ENCODE results near the gene MCAM.

The MCAM gene

DNA sequence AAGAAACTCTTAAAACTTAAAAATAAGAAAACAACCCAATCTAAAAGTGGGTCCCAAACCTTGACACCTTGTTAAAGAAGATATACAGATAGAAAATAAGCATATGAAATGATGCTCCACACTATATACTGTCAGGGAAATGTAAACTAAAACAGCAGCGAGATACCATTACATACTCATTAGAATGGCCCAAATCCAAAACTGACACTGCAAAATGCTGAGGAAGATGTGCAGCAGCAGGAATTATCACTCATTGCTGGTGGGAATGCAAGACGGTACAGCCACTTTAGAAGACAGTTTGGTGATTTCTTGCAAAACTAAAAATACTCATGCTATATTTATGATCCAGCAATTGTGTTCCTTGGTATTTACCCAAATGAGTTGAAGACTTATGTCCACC lies 12.4 kb upstream of the MCAM start:
- no peak for DNase-seq (ENCODE audit: low spot score)

DNA sequence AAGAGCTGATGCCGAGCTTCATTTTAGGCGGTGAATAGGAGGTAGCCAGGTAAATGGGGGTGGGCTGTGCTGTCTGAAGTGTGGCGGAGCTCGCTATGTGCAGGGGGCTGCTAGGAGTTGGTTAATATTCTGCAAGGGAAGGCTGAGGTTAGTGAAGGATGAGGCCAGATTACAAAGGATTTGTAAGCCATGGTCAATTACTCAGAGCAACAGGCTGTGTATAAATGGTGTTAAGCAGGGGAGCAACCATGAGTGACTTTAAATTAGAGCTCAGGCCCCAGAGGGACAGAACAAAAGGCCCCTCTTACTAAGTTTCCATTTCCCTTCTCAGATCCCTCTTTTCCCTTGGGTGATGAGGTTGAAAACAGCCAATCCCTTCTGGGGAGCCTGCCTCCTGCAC lies 7.3 kb upstream of the MCAM start:
- no peak for DNase-seq (ENCODE audit: low spot score)

DNA sequence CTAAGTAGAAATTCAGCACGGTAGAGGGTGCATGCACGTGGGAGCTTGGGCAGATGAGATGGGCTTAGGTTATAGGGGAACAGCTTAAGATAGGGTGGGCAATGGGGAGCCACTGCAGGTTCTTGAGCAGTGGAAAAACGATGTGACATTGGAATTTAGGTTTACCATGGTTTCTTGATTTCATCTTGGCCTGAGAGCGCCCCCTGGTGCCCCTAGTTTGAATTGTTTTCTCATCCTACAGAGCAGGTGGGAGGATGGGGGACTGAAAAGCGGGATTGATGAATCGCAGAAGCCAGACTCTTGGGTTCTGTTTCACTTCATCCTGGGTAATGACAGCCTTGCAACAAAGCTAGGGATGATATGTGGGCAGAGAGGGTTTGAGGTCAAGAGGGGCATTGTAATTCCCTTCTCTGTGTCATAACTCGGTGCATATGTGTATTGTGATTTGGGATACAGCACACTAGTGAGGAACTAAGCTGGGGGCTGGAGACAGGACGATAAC lies 6.7 kb upstream of the MCAM start:
- DNase-seq (ENCODE audit: low spot score) = peak; percentile 79

DNA sequence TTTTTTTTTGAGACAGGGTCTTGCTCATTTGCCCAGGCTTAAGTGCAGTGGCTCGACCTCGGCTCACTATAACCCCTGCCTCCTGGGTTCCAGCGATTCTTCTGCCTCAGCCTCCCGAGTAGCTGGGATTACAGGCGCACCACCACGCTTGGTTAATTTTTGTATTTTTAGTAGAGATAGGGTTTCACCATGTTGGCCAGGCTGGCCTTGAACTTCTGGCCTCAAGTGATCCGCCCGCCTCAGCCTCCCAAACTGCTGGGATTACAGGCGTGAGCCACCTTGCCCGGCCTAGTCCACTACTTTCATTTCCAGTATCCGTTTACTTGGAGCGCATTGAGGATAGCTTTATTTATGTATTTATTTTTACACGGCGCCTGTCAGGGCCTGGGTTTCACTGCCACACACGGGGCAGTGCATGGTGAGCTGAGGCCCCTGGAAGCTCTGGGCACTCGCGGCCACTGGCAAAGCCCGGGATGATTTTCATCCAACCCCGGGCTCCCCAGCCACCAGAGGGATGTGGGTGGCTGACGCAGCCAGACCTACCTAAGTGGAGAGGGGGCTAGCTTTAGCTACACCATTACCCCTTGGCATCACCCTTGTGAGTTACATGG lies 6.1 kb upstream of the MCAM start:
- DNase-seq (ENCODE audit: low spot score) = no peak

DNA sequence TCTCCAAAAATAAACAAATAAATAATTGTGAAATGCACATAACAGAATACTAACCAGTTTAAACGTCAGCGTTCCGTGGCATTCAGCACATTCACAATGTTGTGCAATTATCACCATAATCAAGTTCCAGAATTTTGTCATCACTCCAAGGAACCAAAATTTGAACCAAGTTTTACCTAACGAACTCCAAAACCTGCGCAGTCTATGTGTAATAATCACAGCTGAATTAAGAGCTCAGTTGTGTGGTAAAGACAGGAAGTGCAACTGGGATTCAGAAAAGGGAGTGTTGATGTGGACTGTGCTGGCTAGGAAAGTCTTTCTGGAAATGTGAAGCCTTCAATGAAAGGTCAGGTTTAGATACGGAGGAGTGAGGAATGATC lies 5.4 kb upstream of the MCAM start:
- DNase-seq (ENCODE audit: low spot score) = peak; percentile 53

DNA sequence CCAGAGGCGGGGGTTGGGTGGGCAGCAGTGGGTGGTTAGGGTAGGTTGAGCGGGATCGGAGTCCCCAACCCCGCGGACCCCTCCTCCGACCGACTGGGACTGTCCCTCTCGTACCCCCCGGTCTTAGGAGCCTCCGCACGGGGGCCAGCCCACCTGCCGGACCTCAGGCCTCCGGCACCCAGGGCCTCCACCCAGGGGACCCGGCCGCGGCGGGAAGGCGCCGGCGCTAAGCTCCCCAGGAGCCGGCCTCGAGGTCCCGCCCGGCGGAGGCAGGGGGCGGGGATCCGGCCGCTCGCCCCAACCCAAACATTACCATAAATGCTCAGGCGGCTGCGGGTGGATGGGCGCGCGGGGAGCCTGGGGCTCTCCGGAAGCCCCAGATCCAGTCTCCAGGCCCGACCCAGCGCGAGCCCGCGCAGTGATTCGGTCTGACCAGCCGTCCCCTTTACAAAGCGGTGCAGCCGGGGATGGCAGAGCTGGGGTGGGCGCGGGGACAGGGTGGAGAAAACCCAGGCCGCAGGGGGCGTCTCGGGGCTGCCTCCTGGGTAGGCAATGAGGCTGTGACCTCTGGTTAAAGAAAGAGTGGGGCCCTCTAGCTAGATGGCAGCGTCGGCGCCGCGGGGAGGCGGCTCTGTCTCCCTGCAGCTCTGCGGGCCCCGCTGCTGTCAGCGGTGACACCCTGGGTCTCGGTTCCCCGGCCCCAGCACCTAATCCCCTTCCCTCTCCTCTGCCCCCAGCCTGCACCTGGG lies 4.0 kb upstream of the MCAM start:
- peak; percentile 70 for DNase-seq (ENCODE audit: low spot score)

DNA sequence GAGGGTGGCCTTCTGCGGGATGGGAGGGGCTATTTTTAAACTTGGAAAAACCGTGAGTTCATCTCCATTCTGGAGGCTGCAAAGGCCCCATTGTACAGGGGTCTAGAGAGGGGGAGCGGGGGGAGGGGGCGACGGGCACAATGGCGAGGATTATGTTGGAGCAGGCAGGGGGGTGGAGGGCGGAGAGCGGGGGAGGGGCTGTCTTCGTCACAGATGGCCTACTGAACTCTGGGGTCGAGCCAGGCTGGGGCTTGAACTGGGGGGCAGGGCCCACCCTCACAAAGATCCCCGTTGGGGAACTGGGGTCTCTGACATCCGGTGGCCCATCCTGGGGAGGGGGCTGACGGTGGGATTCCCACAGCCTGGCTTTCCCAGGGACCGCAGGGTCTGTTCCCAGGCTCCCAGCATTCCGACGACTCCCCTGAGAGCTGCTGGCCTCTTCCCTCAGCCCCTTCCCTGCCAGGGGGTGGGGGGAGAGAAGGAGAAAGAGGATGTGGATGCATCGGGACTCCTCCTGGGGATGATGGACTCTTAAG lies 3.4 kb upstream of the MCAM start:
- peak; percentile 60 for DNase-seq (ENCODE audit: low spot score)

DNA sequence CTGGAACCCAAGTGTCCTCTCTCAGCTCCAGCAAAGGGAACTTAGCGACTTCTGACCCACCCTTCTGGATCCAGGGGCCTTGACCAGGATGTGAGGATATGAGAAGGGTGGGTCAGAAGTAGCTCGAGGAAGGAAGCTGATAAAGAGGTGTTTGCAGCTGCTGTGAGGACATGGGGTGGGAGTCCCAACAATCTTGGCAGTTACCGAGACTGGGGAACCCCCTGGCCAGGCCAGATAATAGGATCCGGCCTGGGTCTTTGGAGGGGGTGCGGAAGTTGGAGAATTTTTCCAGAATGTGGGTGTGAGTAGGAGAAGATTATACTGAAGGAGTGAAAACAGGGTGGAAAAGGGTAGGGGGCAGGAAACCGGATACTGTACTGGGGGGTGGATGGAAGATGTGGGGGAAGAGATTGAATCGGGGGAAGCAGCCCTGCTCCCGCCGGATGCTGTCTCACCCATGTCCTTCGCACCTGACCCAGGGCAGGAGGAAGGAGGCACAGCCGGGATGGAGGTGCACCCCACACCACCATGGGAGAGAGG lies 2.8 kb upstream of the MCAM start:
- DNase-seq (ENCODE audit: low spot score) = no peak

DNA sequence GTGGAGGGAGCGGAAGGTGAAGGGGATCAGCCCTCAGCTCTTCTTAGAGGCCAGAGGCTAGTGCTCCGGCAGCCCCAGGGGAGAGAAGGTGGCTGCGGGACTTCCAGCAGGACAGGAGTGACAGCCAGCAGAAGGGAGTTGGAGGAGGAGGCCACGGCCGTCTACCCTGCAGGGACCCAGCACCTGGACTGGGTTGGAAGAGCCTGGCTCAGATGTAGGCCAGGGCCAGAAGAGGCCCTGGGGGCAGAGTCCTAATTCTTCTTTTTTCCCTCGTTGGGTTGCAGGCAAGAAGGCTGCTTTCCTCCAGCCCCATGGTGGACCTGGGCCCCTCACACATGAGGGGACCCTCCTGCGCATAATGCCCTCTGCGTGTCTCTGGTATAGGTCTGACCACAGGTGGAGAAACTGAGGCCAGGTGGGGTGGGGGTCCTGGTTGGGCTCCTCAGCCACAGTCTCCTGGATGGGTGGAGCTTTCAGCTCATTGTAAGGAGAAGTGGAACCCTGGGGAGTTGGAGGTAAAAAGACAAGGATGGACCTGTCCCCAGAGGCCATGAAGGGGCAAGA lies 2.3 kb upstream of the MCAM start:
- no peak for DNase-seq (ENCODE audit: low spot score)

DNA sequence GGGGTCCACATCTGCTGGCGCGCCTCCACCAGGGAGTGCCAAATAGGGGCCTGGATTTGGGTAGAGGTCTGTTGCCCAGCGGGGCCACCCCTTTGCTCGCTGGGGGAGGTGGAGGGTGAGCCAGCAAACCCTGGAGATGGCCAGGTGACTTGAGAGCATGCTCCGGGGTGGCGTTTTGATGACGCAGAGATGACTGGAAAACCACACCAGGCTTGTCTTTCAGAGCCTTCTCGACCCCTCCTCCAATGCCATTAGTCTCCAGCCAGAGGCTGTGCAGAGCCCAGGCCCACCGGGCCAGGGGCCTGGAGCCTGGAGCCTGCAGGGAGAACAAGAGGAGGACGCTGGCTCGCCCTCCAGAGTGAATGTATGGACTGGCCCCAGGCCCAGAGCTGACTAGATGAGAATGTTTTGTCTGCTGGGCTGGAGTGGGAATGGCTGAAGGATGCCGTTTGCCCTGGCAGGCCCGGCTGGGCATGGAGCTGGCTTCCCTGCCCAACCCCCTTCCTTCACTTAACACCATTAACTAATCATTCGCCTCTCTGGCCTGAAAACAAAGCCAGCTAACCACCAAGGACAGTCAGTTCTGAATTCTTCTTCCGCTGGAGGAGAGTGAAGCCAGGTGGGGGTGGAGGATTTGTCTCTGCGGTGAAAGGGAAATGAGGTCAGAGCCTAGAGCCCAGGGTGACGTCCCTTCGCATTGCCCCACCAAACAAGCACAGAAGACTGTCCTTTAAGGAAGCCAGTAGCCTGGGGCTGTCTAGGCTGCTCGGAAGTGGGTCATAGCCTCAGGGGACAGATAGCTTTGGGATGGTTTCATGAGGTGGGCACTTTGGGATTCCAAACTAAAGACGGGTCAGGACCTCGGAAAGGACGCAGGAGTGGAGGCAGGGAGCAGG lies 1.6 kb upstream of the MCAM start:
- DNase-seq (ENCODE audit: low spot score) = peak; percentile 84

DNA sequence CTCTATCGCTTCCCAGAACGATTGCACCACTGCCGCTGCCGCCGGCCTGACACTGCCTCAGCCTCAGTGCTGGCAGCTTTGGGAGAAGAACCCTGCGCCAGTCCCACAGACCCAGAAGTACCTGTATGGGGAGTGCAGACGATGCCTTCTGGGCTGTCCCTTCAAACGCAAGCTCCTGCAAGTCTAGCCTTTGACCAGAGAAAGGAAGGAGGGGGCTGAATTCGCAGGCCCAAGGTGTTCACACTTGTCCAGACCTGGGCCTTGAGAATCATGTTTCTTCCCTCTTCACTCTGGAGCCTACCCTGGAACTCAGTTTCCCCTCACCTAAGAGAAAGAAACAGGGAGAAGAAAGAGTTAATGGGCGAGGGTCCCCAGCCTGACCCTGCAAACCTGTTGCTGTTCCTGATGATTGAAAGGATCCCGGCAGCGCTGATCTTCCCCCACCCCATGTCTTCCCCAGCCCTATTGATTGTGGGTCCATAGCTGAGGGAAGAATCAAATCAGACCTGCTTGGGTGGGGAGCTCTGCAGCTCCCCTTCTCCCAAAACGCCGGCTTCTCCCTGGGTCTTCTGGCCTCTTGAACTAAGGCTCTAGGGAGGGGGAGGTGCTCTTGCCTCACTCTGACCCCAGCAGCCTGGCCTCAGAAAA lies 786 bp upstream of the MCAM start:
- DNase-seq (ENCODE audit: low spot score) = no peak

DNA sequence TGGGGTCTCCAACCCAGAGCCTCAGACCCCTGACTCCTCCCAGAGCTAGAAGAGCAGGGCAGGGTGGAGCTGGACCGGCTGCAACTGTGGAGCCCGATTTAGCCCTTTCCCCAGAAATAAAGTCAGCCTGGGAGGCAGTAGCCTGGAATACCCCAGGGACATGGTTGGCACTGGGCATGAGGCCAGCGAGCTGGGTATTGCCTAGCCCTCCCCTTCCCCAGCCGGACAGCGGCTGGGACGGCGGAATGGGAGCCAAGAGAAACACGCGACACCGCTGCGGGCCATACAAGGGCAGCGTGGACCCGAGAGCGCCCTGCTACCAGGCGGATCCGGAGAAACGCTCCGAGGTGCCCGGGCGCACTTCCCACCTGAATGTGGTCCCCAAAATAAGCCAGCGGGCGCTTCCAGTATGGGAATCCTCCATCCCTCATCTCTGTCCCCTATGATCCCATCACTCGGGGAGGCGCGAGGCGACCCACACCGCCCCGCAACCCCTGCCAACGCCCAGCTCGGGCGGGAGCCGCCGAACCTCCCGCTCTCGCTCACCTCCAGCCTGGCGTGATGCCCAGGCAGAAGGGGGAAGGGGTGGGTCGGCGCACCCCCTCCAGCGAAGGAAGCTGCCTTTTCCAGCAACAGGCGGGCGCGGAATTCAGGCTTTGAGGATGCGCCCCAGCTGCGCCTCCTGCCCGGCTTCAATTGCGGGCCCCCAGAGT lies 758 bp downstream of the MCAM start:
- DNase-seq (ENCODE audit: low spot score) = peak; percentile 56

DNA sequence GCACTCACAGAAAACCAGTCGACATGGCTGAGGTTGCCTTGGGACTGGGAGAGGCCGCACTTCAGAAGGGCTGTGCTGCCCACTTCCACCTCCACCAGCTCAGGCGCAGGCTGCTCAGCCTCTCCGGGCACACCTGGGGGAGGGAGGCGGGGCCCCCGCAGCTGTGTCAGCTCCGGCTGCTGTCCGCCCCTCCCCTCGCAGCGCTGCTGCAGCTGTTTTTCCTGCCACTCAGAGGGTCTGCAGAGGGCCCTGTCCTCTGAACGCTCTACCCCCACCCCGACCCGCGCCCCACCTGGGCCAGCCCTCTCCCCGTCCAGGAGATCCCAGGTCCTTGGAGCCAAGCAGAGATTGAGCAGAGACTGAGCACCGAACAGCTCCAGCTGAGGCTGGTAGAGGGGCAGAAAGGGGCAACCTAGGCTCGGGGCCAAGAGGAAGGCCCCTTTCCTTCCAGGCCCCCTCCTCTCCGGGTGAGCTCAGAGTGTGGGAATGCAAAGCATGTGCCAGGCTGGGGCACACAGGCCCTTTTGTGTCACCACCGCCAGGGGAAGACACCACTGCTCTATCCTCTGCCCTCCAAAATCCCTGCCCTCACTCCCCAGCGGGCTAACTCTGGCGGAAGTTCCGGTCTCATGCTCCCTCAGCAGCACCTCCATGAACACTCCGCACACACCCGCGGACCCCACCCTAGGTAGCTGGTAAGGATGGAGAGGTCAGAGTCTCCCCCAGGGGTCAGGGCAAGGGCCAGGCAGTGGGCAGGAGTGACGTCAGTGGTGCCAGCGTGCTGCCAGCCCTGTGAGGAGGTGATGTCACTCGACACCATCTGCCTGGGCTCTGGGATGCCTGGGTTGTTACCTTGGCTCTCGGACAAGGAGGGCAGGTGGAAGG lies 1.6 kb downstream of the MCAM start:
- peak; percentile 67 for DNase-seq (ENCODE audit: low spot score)

DNA sequence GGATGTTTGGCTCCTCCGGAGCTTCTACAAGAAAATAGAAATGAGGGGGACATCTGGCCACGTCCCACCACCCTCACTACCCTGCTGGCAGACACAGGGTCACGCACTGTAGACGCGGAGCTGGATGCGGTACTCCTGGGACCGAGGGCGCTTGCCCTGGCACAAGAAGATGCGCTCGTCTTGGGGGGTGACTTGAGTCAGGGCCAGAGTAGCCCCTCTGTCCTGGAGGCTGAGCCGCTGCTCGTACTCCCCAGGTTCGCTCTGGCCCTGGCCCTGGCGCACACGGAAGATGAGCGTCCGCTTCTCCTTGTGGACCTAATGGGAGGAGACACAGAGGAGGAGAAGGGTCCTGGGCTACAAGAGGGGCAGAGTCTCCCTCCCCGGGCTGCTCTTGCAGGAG lies 2.2 kb downstream of the MCAM start:
- DNase-seq (ENCODE audit: low spot score) = no peak

DNA sequence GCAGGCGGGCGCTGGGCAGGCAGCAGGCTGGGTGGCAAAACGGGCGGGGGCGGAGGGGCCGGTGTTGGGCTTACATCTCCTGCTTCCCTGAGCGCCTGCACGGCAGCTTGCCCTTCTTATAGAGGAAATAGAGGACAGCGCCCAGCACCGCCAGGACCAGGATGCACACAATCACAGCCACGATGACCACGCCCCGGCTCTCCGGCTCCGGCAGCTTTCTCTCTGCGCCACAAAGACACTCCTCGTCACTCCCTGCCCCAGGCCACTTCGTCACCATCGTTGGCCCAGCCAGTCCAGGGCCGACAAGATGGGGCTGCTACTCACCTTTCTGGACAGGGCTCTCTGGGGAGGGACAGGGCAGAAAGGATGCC lies 6.3 kb downstream of the MCAM start:
- DNase-seq (ENCODE audit: low spot score) = no peak

DNA sequence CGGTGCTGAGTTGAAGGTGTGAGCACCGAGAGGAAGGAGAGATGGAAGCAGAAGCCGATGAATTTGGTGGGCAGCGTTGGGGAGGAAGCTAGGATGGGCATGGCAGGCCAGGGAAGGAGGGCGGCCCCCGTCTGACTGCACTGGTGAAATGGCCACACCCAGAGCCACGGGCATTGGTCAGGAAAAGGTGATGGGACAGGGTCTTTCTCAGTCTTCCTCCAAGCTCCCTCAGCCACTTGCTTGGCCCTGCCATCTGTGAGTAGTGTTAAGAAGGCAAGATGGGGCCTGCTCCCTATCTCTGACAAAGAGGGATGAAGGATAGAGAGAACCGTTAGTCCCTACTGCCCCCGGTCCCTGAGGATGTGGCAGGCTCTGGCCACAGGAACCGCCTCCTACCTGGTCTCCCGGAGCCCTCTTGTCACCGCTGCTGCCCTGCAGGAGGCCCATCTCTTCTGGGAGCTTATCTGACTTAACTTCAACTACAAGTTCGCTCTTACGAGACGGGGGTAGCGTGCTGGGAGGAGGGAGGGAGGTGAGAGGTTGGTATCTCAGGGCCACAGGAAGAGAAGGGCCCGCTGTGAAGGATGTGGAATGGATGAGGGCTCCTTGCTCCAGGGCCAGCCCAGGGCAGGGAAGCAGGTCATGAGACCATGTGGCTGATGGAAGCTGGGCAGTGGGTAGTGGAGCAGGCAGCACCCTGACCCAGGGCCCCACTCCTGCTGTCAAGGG lies 6.8 kb downstream of the MCAM start:
- DNase-seq (ENCODE audit: low spot score) = no peak

DNA sequence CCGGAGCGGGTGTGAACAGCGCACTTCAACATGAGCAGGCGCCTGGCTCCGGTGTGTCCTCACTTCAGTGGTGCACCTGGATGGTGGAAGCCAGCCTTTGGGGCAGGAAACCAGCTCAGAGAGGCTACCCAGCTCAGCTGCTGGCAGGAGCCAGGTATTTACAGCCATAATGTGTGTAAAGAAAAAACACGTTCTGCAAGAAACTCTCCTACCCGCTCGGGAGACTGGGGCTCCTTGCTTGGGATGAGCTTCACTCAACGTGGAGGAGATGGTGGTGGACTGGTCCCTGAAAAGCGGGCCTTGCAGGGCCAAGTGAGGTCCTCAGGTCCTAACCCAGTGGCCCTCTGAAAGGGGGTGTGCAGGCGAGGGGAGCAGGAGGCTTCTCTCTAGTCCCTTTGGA lies 7.5 kb downstream of the MCAM start:
- DNase-seq (ENCODE audit: low spot score) = no peak

DNA sequence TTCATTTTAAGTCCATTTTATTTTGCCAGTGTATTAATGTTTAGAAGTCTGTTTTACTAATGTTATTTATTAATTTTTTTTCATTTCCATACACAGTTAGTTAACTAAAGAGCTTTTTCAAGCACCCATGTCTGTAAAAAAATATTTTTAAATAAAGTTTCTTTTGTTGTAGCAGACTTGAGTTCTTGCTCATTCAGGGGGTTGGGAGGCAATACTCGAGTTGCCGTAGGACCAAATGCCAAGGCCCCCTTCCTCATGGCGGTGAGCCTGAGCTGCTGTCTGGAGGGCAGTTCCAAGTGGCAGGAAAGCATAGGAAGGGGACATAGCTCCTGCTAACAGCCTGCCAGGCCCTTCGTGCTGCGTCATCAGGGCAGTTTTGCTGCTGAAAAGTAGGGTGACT lies 9.0 kb downstream of the MCAM start:
- no peak for DNase-seq (ENCODE audit: low spot score)

DNA sequence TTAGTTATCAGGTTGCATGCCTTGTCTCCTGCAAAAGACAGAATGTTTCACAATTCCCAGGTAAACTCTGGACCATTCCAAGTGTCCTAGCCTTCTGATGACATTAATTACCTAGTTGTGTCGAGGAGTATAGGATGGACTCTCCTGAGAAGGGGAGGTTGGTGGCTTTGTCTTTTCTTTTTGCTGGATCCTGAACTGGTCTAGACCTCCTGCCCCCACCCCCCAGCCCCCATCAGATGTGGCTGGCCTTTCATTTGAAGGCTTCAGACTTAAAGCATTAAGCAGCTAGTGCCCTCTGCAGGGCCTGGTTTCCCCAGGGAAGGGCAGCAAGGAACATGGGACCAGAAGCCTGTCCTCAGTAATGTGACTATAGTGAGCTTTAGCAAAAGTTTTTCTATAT lies 9.7 kb downstream of the MCAM start:
- no peak for DNase-seq (ENCODE audit: low spot score)
